CD8-positive, alpha-beta memory T cell (primary cell): Measurements from ENCODE around the gene CTNNBL1. TPM values are rescaled to one million over a fixed set of nuclear protein-coding genes. Genes with fewer than 3 reads are reported as not detected.
"Not testable (repeated sequence)": the region's sequence is repeated elsewhere in the genome, so short reads cannot be mapped to it uniquely, and the experiment has no call there.

Experiments used
- CTCF ChIA-PET: fragments of 350-600 bp; sonication (Branson Sonifier 250); formaldehyde crosslinking; loops from one replicate; lab custom pipeline; 2021; ENCODE audit warnings: antibody characterized with exemption; lab: Charles Lee
- POLR2A ChIA-PET: fragments of 350-600 bp; sonication (Branson Sonifier 250); formaldehyde crosslinking; loops from one replicate; lab custom pipeline; 2021; ENCODE audit warnings: antibody characterized with exemption; lab: Charles Lee
- DNase-seq, 5 donors: peaks; one replicate each; pipeline versions ENCODE4 v3.0.0 to v3.0.0-alpha.2; 2020 to 2022; ENCODE audit warnings: mixed read lengths in 1 of 5
- H3K27ac ChIP-seq: one replicate; pipeline ENCODE4 v1.7.0; 2013; ENCODE audit warnings: low read depth, mild to moderate bottlenecking, low read length, moderate library complexity
- H3K27me3 ChIP-seq: 2 replicates; pipeline ENCODE4 v1.7.0; 2013; ENCODE audit warnings: low read length, mild to moderate bottlenecking; ENCODE audit not compliant: insufficient read depth, poor library complexity, severe bottlenecking
- H3K36me3 ChIP-seq: 2 replicates; pipeline ENCODE4 v1.7.0; 2013; ENCODE audit warnings: mild to moderate bottlenecking, low read length, moderate library complexity; ENCODE audit not compliant: insufficient read depth
- H3K4me1 ChIP-seq: 2 replicates; pipeline ENCODE4 v1.7.0; 2013; ENCODE audit warnings: mild to moderate bottlenecking, low read length, moderate library complexity; ENCODE audit not compliant: insufficient read depth
- H3K4me3 ChIP-seq: 2 replicates; pipeline ENCODE4 v1.7.0; 2013; ENCODE audit warnings: mild to moderate bottlenecking, low read length
- H3K9me3 ChIP-seq: 2 replicates; pipeline ENCODE4 v1.7.0; 2013; ENCODE audit warnings: mild to moderate bottlenecking, low read length
- H3K27ac Mint-ChIP-seq, 8 donors: one replicate each; pipeline ENCODE4 v1.8.0; 2020 to 2021; ENCODE audit warnings: mixed read lengths in 8 of 8, mild to moderate bottlenecking in 6 of 8, inconsistent platforms in 3 of 8, moderate library complexity in 3 of 8
- H3K27me3 Mint-ChIP-seq, 2 donors: one replicate each; pipeline ENCODE4 v1.8.0; 2020 to 2021; ENCODE audit warnings: mixed read lengths in 2 of 2, mild to moderate bottlenecking in 1 of 2, moderate library complexity in 1 of 2
- H3K36me3 Mint-ChIP-seq, 3 donors: one replicate each; pipeline ENCODE4 v1.8.0; 2020 to 2021; ENCODE audit warnings: mixed read lengths in 3 of 3, inconsistent platforms in 1 of 3, mild to moderate bottlenecking in 1 of 3
- H3K4me1 Mint-ChIP-seq, 3 donors: one replicate each; pipeline ENCODE4 v1.8.0; 2020 to 2021; ENCODE audit warnings: mixed read lengths in 3 of 3, inconsistent platforms in 1 of 3, mild to moderate bottlenecking in 1 of 3
- H3K4me3 Mint-ChIP-seq, 7 donors: one replicate each; pipeline ENCODE4 v1.8.0; 2020 to 2021; ENCODE audit warnings: mixed read lengths in 7 of 7, mild to moderate bottlenecking in 6 of 7, moderate library complexity in 4 of 7, inconsistent platforms in 2 of 7
- H3K9me3 Mint-ChIP-seq, 5 donors: one replicate each; pipeline ENCODE4 v1.8.0; 2020 to 2022; ENCODE audit warnings: mixed read lengths in 5 of 5, mild to moderate bottlenecking in 3 of 5, moderate library complexity in 2 of 5, inconsistent platforms in 1 of 5
- polyA plus RNA-seq: library from polyadenylated mRNA; unstranded; fragments of 300-500 nt; fragmentation: Illumina TruSeq; gene quantifications from one replicate; pipeline ENCODE4 v1.2.3, GENCODE V29; 2021
- total RNA-seq, 2 experiments: library from RNA; stranded (reverse); gene quantifications; one replicate each; pipeline ENCODE4 v1.2.3, GENCODE V29; 2021

The CTNNBL1 gene
- total and polyA plus RNA-seq, 3 experiments from 2014 or later, result 86.8 to 97.8 (median 88.9) TPM

GRCh38 chr20:37672143-37672542, 21.7 kb upstream of the CTNNBL1 start:
- Histone ChIP-seq H3K27ac (no peak overlapping the region), H3K36me3 (no peaks in the 10 kb centered on the region), H3K4me3 (no peak overlapping the region), H3K27me3 (peaks cover 6% of the 10 kb centered on the region), H3K9me3 (no peaks in the 10 kb centered on the region), H3K4me1 (no peaks in the 10 kb centered on the region)
- Mint-ChIP-seq H3K9me3 (no peaks in the 10 kb centered on the region), H3K4me1 (no peaks in the 10 kb centered on the region), H3K36me3 (peaks cover 0 to 2% (median 0%) of the 10 kb centered on the region in 3 donors), H3K27ac (no peak overlapping the region), H3K27me3 (peaks cover 47 to 60% of the 10 kb centered on the region in 2 donors), H3K4me3 (no peak overlapping the region)
- POLR2A ChIA-PET, result no interaction called here
- DNase-seq, result no peak
- CTCF ChIA-PET, result no interaction called here

- H3K4me1 ChIP-seq, result no peaks in the 10 kb centered on the region
- no peaks in the 10 kb centered on the region for H3K36me3 ChIP-seq
- H3K27me3 ChIP-seq, result peaks cover 6% of the 10 kb centered on the region
- DNase-seq, result no peak
- H3K4me3 ChIP-seq, result no peak overlapping the region
- Mint-ChIP-seq H3K27ac (no peak overlapping the region), H3K27me3 (peaks cover 40 to 67% of the 10 kb centered on the region in 2 donors), H3K4me1 (no peaks in the 10 kb centered on the region), H3K36me3 (peaks cover 0 to 2% (median 0%) of the 10 kb centered on the region in 3 donors), H3K9me3 (no peaks in the 10 kb centered on the region), H3K4me3 (no peak overlapping the region)
- H3K27ac ChIP-seq, result no peak overlapping the region
- H3K9me3 ChIP-seq, result no peaks in the 10 kb centered on the region
- CTCF ChIA-PET, result no interaction called here
- POLR2A ChIA-PET, result no interaction called here
Measured at GRCh38 chr20:37673444-37673843, 20.4 kb upstream of the CTNNBL1 start.

- no peaks in the 10 kb centered on the region for H3K9me3 ChIP-seq
- POLR2A ChIA-PET, result no interaction called here
Measured at GRCh38 chr20:37676440-37676839, 17.4 kb upstream of the CTNNBL1 start.

GRCh38 chr20:37677969-37678861, 15.6 kb upstream of the CTNNBL1 start:
- ChIA-PET CTCF (no interaction called here), POLR2A (no interaction called here)
- no peaks in the 10 kb centered on the region for H3K27me3 ChIP-seq
- no peak overlapping the region for H3K27ac ChIP-seq
- Mint-ChIP-seq H3K27me3 (peaks cover 19 to 54% of the 10 kb centered on the region in 2 donors), H3K4me3 (no peak overlapping the region), H3K36me3 (no peaks in the 10 kb centered on the region), H3K9me3 (no peaks in the 10 kb centered on the region), H3K4me1 (no peaks in the 10 kb centered on the region), H3K27ac (no peak overlapping the region)
- no peak overlapping the region for H3K4me3 ChIP-seq
- no peaks in the 10 kb centered on the region for H3K4me1 ChIP-seq
- no peak for DNase-seq
- H3K9me3 ChIP-seq, result no peaks in the 10 kb centered on the region
- H3K36me3 ChIP-seq, result no peaks in the 10 kb centered on the region

More at GRCh38 chr20:37676440-37676839, 17.4 kb upstream of the CTNNBL1 start:
- Mint-ChIP-seq H3K27me3 (peaks cover 26 to 55% of the 10 kb centered on the region in 2 donors), H3K4me1 (no peaks in the 10 kb centered on the region), H3K36me3 (peaks cover 0 to 2% (median 0%) of the 10 kb centered on the region in 3 donors), H3K9me3 (no peaks in the 10 kb centered on the region), H3K4me3 (no peak overlapping the region), H3K27ac (no peak overlapping the region)
- Histone ChIP-seq H3K4me3 (no peak overlapping the region), H3K27me3 (no peaks in the 10 kb centered on the region), H3K27ac (no peak overlapping the region), H3K36me3 (no peaks in the 10 kb centered on the region), H3K4me1 (no peaks in the 10 kb centered on the region)
- CTCF ChIA-PET, result no interaction called here
- no peak for DNase-seq

- H3K9me3 Mint-ChIP-seq, H3K27ac ChIP-seq, H3K27ac Mint-ChIP-seq, H3K4me3 Mint-ChIP-seq, H3K4me1 Mint-ChIP-seq, H3K27me3 ChIP-seq, H3K36me3 ChIP-seq, H3K9me3 ChIP-seq, H3K4me3 ChIP-seq, H3K4me1 ChIP-seq, POLR2A ChIA-PET, DNase-seq, H3K36me3 Mint-ChIP-seq, CTCF ChIA-PET: not testable (repeated sequence)
- H3K27me3 Mint-ChIP-seq, result peaks cover 13 to 50% of the 10 kb centered on the region in 2 donors
Measured at GRCh38 chr20:37679751-37680150, 14.1 kb upstream of the CTNNBL1 start.

GRCh38 chr20:37680420-37680819, 13.4 kb upstream of the CTNNBL1 start:
- no peaks in the 10 kb centered on the region for H3K4me1 Mint-ChIP-seq
- H3K9me3 Mint-ChIP-seq, result no peaks in the 10 kb centered on the region
- no peaks in the 10 kb centered on the region for H3K27me3 ChIP-seq
- ChIA-PET POLR2A (no interaction called here), CTCF (no interaction called here)
- H3K27ac Mint-ChIP-seq, result no peak overlapping the region
- no peak for DNase-seq
- no peaks in the 10 kb centered on the region for H3K36me3 ChIP-seq
- no peak overlapping the region for H3K4me3 ChIP-seq
- no peaks in the 10 kb centered on the region for H3K36me3 Mint-ChIP-seq
- H3K4me1 ChIP-seq, result no peaks in the 10 kb centered on the region
- H3K27me3 Mint-ChIP-seq, result peaks cover 14 to 50% of the 10 kb centered on the region in 2 donors
- H3K27ac ChIP-seq, result no peak overlapping the region
- no peaks in the 10 kb centered on the region for H3K9me3 ChIP-seq
- H3K4me3 Mint-ChIP-seq, result no peak overlapping the region

- POLR2A ChIA-PET, result no interaction called here
Measured at GRCh38 chr20:37681384-37682112, 12.3 kb upstream of the CTNNBL1 start.

GRCh38 chr20:37683146-37683545, 10.7 kb upstream of the CTNNBL1 start:
- H3K36me3 ChIP-seq, POLR2A ChIA-PET, H3K4me3 ChIP-seq, DNase-seq, H3K36me3 Mint-ChIP-seq, H3K27ac Mint-ChIP-seq, H3K9me3 ChIP-seq, CTCF ChIA-PET, H3K27ac ChIP-seq, H3K9me3 Mint-ChIP-seq, H3K4me3 Mint-ChIP-seq, H3K4me1 ChIP-seq, H3K27me3 ChIP-seq, H3K4me1 Mint-ChIP-seq: not testable (repeated sequence)
- H3K27me3 Mint-ChIP-seq, result peaks cover 14 to 42% of the 10 kb centered on the region in 2 donors

More at GRCh38 chr20:37681384-37682112, 12.3 kb upstream of the CTNNBL1 start:
- H3K27me3 Mint-ChIP-seq, result peaks cover 14 to 45% of the 10 kb centered on the region in 2 donors
- H3K4me3 ChIP-seq, result no peak overlapping the region
- H3K4me3 Mint-ChIP-seq, result no peak overlapping the region
- no peaks in the 10 kb centered on the region for H3K9me3 Mint-ChIP-seq
- no peak for DNase-seq
- H3K27ac Mint-ChIP-seq, result no peak overlapping the region
- H3K4me1 Mint-ChIP-seq, result no peaks in the 10 kb centered on the region
- H3K27ac ChIP-seq, result no peak overlapping the region
- CTCF ChIA-PET, result no interaction called here
- H3K36me3 ChIP-seq, result no peaks in the 10 kb centered on the region
- no peaks in the 10 kb centered on the region for H3K9me3 ChIP-seq
- H3K27me3 ChIP-seq, result no peaks in the 10 kb centered on the region
- H3K36me3 Mint-ChIP-seq, result no peaks in the 10 kb centered on the region
- H3K4me1 ChIP-seq, result no peaks in the 10 kb centered on the region
